Measurements from ENCODE around the gene DUS3L. TPM values are rescaled to one million over a fixed set of nuclear protein-coding genes. Genes with fewer than 3 reads are reported as not detected.

Gene DUS3L
- total and polyA plus RNA-seq, 2 of the 8 experiments (the other 6 are each of a cell fraction or from before 2014, with no cell fraction given), result 37.6 to 39.1 TPM

- TF ChIP-seq HDAC2 (IDR thresholded peaks at IDR 0.05; ENCODE audit: borderline replicate concordance in 1 of 2, low read depth in 2 of 2, low read length in 2 of 2), result no peak
Observed at GRCh38 chr19:5817218-5817617, 26.3 kb upstream of the DUS3L start (continued).
